A549 (cell line): ENCODE results near the gene GAB1.

Source experiments
- CTCF ChIP-seq: fragments of >200 bp; sonication (Bioruptor Twin); formaldehyde crosslinking; IDR thresholded peaks from 3 replicates; pipeline ENCODE4 v1.5.1; 2016
- MAFK ChIP-seq: fragments of 450-650 bp; IDR thresholded peaks from 2 replicates; pipeline ENCODE4 v1.6.1; 2014; ENCODE audit not compliant: partially characterized antibody
- NFE2L2 ChIP-seq: fragments of 150-350 bp; conservative IDR thresholded peaks from 2 replicates; pipeline ENCODE4 v1.6.1; 2014; ENCODE audit warnings: low read length

DNA sequence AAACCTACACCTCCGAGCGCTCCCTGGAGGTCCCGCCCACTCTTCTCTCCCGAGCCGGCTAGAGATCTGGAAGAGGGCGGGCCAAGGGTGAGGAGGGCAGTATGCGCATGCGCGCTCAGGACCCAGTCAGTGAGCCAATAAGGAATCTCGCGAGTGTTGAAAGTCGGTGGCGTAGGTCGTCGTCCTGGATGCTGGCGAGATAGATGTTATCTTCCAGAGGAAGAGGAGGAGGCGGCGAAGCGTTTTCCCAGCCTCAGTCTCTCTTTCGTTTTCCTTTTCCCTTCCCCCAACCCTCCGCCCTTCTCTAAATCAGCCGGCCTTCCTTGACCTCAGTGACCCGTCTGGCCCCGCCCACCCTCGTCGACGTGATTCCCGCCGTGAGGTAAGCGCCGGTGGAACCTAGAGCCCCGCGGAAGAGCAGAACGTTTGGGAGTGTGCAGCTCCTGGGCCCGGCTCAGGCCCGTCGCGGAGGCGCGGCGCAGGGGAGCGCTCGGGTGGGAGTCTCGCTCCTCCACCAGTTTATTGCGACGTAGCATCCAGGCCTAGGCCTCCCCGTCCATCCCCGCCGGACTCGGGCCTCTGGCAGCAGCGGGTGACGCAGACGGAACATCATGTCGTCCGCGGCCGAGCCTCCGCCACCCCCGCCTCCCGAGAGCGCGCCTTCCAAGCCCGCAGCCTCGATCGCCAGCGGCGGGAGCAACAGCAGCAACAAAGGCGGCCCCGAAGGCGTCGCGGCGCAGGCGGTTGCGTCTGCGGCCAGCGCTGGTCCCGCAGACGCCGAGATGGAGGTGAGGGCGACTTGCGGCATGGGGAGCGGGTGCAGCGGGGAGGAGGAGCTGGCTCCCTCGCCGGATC lies 176.9 kb downstream of the GAB1 start, which contains the start of gene SMARCA5:
- no peak for TF ChIP-seq NFE2L2
- no peak for TF ChIP-seq CTCF
- TF ChIP-seq MAFK, result no peak
